ENCODE data around the gene SRPRB.

Gene SRPRB

DNA sequence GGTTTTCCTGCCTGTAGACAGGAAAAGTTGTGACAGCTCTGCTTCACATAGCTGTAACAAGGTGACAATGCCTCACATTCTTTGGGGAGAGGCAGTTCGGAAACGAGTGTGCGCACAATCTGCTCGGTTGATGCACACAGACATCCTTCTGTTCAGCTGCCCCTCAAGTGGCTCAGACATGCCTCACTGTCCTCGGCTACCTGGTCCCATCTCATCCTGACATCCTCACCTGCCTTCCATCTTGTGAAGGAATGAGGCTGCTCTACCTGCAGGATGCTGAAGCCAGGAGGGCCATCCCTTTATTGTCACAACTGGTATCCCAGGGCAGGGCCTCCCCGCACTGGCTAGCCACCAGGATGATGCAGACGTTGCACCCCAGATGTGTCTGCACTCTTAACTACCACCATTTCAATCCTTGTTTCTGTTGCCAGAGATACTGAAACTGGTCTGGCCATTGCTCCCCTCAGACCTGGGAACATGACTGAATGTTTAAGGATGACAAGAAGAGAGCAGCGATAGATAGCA lies 19.4 kb downstream of the SRPRB start:
- no peaks in the 10 kb centered on the region for H3K9me3 ChIP-seq (ENCODE audit: control insufficient read depth, low read length)
- H2AFZ ChIP-seq, result no peak overlapping the region
- no peak overlapping the region for H3K4me3 ChIP-seq (ENCODE audit: low read depth, low read length)
- no peaks in the 10 kb centered on the region for H3K79me2 ChIP-seq
- H3K36me3 ChIP-seq (ENCODE audit: control insufficient read depth, insufficient read depth, low read length), result no peaks in the 10 kb centered on the region
- TF ChIP-seq, protein P1, sequence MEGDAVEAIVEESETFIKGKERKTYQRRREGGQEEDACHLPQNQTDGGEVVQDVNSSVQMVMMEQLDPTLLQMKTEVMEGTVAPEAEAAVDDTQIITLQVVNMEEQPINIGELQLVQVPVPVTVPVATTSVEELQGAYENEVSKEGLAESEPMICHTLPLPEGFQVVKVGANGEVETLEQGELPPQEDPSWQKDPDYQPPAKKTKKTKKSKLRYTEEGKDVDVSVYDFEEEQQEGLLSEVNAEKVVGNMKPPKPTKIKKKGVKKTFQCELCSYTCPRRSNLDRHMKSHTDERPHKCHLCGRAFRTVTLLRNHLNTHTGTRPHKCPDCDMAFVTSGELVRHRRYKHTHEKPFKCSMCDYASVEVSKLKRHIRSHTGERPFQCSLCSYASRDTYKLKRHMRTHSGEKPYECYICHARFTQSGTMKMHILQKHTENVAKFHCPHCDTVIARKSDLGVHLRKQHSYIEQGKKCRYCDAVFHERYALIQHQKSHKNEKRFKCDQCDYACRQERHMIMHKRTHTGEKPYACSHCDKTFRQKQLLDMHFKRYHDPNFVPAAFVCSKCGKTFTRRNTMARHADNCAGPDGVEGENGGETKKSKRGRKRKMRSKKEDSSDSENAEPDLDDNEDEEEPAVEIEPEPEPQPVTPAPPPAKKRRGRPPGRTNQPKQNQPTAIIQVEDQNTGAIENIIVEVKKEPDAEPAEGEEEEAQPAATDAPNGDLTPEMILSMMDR (IDR thresholded peaks at IDR 0.05), result no peak
- no peak overlapping the region for H3K9ac ChIP-seq
- H3K27ac ChIP-seq, result no peak overlapping the region
- H3K4me2 ChIP-seq (ENCODE audit: low read length), result no peak overlapping the region
- H3K27me3 ChIP-seq (ENCODE audit: control insufficient read depth, insufficient read depth, low read length), result no peaks in the 10 kb centered on the region
- peaks cover 3% of the 10 kb centered on the region for H3K4me1 ChIP-seq

DNA sequence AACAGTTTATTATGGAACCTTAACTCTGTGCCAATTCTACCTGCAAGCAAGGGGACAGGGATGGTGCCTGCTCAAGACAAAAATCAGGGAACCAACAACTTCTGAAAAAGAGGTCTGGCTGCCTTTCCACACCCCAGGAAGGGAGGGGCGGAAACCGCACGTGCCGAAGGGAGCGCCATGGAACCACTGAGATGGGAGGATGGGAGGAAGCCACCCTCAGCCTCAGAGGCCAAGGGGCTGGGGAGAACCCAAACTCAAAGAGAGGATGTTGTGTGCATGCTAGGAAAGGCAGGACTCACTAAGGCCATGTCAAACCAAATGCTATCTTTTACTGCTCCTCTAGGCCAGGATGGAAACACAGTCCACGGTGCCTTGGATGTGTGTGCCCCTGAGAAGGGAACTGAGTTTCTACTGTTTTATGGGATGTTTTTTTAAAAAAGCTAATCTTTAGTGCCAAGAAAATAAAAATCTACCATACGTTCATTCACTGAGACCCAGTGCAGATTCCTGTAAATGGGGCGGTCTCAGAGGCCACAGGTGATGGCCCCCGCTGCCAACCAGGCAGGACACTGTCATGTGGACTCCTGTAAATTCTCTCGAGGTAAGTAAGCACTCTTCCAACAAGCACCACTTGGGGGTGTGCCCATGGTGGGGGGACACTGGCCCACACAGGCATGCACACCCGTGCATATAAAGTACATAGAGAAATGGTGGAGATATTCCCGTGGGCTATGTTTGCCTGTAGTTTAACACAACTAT lies 20.5 kb downstream of the SRPRB start:
- no peaks in the 10 kb centered on the region for H3K36me3 ChIP-seq (ENCODE audit: control insufficient read depth, insufficient read depth, low read length)
- no peak overlapping the region for H3K27ac ChIP-seq
- peaks cover 3% of the 10 kb centered on the region for H3K4me1 ChIP-seq
- H3K9me3 ChIP-seq (ENCODE audit: control insufficient read depth, low read length), result no peaks in the 10 kb centered on the region
- H3K4me3 ChIP-seq (ENCODE audit: low read depth, low read length), result no peak overlapping the region
- H3K27me3 ChIP-seq (ENCODE audit: control insufficient read depth, insufficient read depth, low read length), result no peaks in the 10 kb centered on the region
- no peaks in the 10 kb centered on the region for H3K79me2 ChIP-seq
- no peak overlapping the region for H3K9ac ChIP-seq
- TF ChIP-seq, protein P1 (IDR thresholded peaks at IDR 0.05), result no peak
- H2AFZ ChIP-seq, result no peak overlapping the region
- no peak overlapping the region for H3K4me2 ChIP-seq (ENCODE audit: low read length)

DNA sequence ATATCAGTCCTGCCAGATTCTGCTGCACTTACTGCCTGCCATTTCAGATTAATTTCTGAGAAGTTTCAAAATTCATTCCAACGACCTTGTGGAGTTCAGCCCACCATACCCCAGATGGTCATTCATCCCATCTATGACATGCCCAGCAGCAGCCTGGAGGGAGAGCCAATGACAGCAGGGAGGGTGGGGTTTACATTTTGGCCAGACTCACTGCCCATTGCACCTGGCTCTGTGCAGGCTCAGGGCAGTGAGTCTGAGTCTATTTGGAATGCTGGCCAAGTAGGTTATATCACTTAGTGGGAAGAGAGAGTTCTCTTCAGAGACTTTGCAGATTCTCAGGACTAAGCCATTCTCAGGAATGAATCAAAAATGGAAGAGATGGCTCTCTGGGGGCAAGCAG lies 21.5 kb downstream of the SRPRB start:
- Histone ChIP-seq H3K27me3 (ENCODE audit: control insufficient read depth, insufficient read depth, low read length) (no peaks in the 10 kb centered on the region), H3K9me3 (ENCODE audit: control insufficient read depth, low read length) (no peaks in the 10 kb centered on the region), H3K9ac (no peak overlapping the region), H3K79me2 (no peaks in the 10 kb centered on the region), H3K27ac (no peak overlapping the region), H3K36me3 (ENCODE audit: control insufficient read depth, insufficient read depth, low read length) (no peaks in the 10 kb centered on the region), H3K4me1 (no peaks in the 10 kb centered on the region), H2AFZ (no peak overlapping the region), H3K4me2 (ENCODE audit: low read length) (no peak overlapping the region), H3K4me3 (ENCODE audit: low read depth, low read length) (no peak overlapping the region)
- TF ChIP-seq, protein P1 (IDR thresholded peaks at IDR 0.05), result no peak

DNA sequence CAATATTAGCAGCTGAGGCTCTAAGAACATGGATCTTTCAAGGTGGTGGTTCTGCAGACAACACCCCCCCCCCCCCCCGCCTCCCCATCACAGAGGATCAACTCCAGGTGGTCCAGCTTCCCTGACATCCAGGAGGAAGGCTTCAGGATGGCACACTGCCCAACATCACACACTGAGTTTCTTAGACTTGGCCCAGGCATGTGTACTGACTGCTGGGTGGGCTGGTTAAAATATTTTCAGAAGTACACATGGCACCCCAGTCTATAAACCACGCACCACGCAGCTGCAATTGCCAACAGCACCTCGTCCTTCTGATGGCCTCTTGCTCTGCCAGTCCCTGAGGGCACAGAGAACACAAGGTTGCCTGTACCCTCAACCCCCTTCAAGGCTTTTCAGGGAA lies 22.1 kb downstream of the SRPRB start:
- H3K9me3 ChIP-seq (ENCODE audit: control insufficient read depth, low read length), result no peaks in the 10 kb centered on the region
- no peak overlapping the region for H3K4me2 ChIP-seq (ENCODE audit: low read length)
- no peak overlapping the region for H3K4me3 ChIP-seq (ENCODE audit: low read depth, low read length)
- H3K79me2 ChIP-seq, result no peaks in the 10 kb centered on the region
- TF ChIP-seq, protein P1 (IDR thresholded peaks at IDR 0.05), result no peak
- H2AFZ ChIP-seq, result no peak overlapping the region
- H3K27me3 ChIP-seq (ENCODE audit: control insufficient read depth, insufficient read depth, low read length), result no peaks in the 10 kb centered on the region
- H3K4me1 ChIP-seq, result no peaks in the 10 kb centered on the region
- no peak overlapping the region for H3K27ac ChIP-seq
- no peaks in the 10 kb centered on the region for H3K36me3 ChIP-seq (ENCODE audit: control insufficient read depth, insufficient read depth, low read length)
- H3K9ac ChIP-seq, result no peak overlapping the region
